Measurements from ENCODE around the gene WNT7A. TPM values are rescaled to one million over a fixed set of nuclear protein-coding genes. Genes with fewer than 3 reads are reported as not detected.

The WNT7A gene
- total RNA-seq, 1 experiment from 2014 or later, result not detected

DNA sequence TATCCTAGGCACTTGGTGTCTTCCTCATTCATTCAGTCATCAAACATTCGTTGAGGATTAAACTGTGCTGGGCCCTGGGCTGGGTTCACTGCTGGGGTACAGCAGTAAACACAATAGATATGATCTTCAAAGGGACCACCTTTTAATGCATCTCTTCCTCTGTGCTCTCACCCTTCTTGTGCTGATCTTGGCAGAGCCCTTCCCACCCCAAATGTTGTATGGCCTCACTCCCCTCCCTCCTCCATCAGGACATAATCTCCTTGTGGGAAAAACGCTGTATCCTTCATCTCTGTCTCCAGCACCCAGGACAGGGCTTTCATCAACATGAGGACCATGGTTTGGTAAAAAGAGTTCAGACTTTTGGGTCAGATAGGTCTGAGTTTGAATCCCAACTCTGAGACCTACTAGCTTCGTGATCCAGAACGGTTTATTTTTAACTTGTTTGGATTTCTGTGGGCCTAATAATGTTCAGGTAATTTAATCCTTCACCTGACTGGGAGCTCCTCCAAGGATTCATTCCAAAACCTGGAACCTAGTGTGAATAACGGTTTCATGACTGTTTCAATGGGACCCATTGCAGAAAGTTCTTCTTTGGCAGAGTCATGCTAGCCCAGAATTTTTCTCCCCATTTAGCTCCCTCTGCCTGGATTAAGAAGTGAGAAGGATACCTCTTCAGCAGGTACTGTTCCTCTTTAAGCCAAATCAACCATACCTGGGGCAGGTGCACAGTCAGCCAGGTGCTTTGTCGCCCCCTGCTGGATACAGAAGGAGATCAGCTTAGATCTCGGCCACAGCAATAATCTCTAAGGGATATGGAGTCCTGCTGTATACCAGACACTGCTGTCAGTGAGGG, 5.2 kb upstream of the WNT7A start:
- Mint-ChIP-seq H3K36me3 (ENCODE audit: insufficient read depth in 1 of 3, low read depth in 3 of 3) (no peaks in the 10 kb centered on the region), H3K9me3 (no peaks in the 10 kb centered on the region; a peak in 2 of 5 replicates), H3K27ac (no peak overlapping the region), H3K27me3 (ENCODE audit: low read depth) (peaks cover 89% of the 10 kb centered on the region), H3K4me1 (no peaks in the 10 kb centered on the region), H3K4me3 (no peak overlapping the region)
- Histone ChIP-seq H2AFZ (ENCODE audit: low read length) (no peak overlapping the region), H3K79me2 (ENCODE audit: insufficient read depth, low read length) (no peaks in the 10 kb centered on the region), H4K5ac (ENCODE audit: insufficient read length, low read depth, low read length) (no peak overlapping the region), H3K23me2 (ENCODE audit: insufficient read length, low read depth, low read length, poor library complexity, severe bottlenecking) (peaks cover 8% of the 10 kb centered on the region), H4K91ac (ENCODE audit: insufficient read length, low read depth, low read length) (no peak overlapping the region), H3K9me3 (ENCODE audit: control insufficient read depth, low read depth, low read length) (no peaks in the 10 kb centered on the region), H4K8ac (replicated peaks; ENCODE audit: insufficient read length, low read depth, low read length) (no peak overlapping the region), H3K14ac (ENCODE audit: insufficient read depth, low read length) (no peak overlapping the region), H3K18ac (ENCODE audit: insufficient read length, low read depth, low read length) (no peak overlapping the region), H3K23ac (ENCODE audit: insufficient read length, low read depth, low read length) (no peak overlapping the region), H3K79me1 (ENCODE audit: insufficient read depth, low read depth, low read length, poor library complexity, severe bottlenecking) (no peaks in the 10 kb centered on the region), H3K9ac (ENCODE audit: extremely low read depth, insufficient read length, low read length) (no peak overlapping the region), H2BK120ac (ENCODE audit: low read depth, low read length, poor library complexity, severe bottlenecking) (no peak overlapping the region), H2BK12ac (ENCODE audit: insufficient read length, low read depth, low read length) (no peak overlapping the region), H3K56ac (ENCODE audit: insufficient read length, low read depth, low read length) (no peak overlapping the region), H3K4me1 (ENCODE audit: insufficient read depth, low read length) (no peaks in the 10 kb centered on the region), H2BK20ac (ENCODE audit: low read depth, low read length, poor library complexity, severe bottlenecking) (no peak overlapping the region), H3K27me3 (ENCODE audit: insufficient read depth, low read length) (peaks cover 13% of the 10 kb centered on the region), H4K20me1 (ENCODE audit: control insufficient read depth, insufficient read depth, insufficient read length) (no peaks in the 10 kb centered on the region), H2BK15ac (ENCODE audit: low read depth, low read length) (no peak overlapping the region), H2BK5ac (ENCODE audit: insufficient read length, low read length) (no peak overlapping the region), H3K4me2 (ENCODE audit: insufficient read depth, insufficient read length, low read length) (no peak overlapping the region), H2AK5ac (ENCODE audit: insufficient read length, low read length) (no peak overlapping the region), H3K4ac (ENCODE audit: low read depth, low read length) (no peak overlapping the region), H3K27ac (ENCODE audit: insufficient read length, low read depth, low read length) (no peak overlapping the region), H3T11ph (ENCODE audit: low read length) (no peak overlapping the region)
- TF ChIP-seq, protein P1, sequence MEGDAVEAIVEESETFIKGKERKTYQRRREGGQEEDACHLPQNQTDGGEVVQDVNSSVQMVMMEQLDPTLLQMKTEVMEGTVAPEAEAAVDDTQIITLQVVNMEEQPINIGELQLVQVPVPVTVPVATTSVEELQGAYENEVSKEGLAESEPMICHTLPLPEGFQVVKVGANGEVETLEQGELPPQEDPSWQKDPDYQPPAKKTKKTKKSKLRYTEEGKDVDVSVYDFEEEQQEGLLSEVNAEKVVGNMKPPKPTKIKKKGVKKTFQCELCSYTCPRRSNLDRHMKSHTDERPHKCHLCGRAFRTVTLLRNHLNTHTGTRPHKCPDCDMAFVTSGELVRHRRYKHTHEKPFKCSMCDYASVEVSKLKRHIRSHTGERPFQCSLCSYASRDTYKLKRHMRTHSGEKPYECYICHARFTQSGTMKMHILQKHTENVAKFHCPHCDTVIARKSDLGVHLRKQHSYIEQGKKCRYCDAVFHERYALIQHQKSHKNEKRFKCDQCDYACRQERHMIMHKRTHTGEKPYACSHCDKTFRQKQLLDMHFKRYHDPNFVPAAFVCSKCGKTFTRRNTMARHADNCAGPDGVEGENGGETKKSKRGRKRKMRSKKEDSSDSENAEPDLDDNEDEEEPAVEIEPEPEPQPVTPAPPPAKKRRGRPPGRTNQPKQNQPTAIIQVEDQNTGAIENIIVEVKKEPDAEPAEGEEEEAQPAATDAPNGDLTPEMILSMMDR (conservative IDR thresholded peaks at IDR 0.05), result peak; percentile 95
- no CpG with 5 or more reads among the region's 7 CpGs for WGBS (ENCODE audit: extremely low coverage, insufficient read length, low lambda C conversion rate)
- DNase-seq, result peak; percentile 75

All from H9 (cell line).